ENCODE data around the gene ADAD2. TPM values are rescaled to one million over a fixed set of nuclear protein-coding genes. Genes with fewer than 3 reads are reported as not detected.

Gene ADAD2
- total and polyA plus RNA-seq, 9 of the 15 experiments (the other 6 are each of a cell fraction or from before 2014, with no cell fraction given), result 0.07 TPM; not detected in 8

DNA sequence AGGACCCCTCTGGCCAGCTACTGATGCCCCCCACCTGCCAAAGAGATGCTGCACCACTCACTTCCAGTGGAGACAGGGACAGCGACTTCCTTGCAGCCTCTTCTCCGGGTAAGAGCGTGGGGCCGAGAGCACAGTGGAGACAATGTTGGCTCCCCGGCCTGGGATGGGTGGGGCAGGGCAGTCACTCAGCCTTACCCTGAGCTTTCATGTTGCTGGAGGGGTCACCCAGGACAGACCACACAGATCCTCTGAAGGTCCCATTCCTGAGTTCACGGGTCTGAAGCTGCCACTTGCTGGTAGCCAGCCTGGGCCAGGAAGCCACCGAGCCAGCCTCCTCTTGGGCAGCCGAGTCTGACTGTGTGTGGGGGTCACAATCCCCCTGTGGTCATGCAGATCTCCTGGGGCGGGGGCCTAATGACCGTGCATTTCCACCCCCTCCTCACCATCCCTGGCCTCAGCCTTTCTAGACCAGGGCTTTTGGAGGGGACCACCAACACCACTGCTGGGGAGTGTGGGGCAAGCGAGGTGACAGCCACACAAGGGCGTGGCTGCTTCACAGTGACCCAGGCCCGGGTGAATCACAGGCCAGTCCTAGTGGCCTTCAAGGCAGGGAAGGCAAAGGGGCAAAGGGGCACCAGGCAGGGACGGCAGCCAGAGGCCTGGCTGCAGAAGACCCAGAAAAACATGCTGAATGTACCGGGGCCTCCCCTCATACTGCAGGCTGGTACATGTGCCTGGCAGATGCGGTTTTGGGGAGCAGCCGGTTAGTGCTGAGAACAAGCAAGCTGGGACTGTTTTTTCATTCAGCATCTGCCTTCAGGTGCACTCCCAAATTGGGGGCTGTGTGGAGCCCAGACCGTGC, 14.5 kb upstream of the ADAD2 start:
- no peak for FAIRE-seq
- Histone ChIP-seq H3K27me3 (ENCODE audit: control insufficient read depth in 2 of 2, insufficient read depth in 2 of 2, low read length in 2 of 2) (peaks cover 5 to 20% of the 10 kb centered on the region in 2 experiments; a peak in 4 of 5 replicates), H3K4me1 (replicated peaks in 1 of 2; ENCODE audit: control insufficient read depth in 2 of 2, insufficient read depth in 2 of 2, low read length in 2 of 2) (peaks cover 7 to 41% of the 10 kb centered on the region in 2 experiments; a peak in 3 of 5 replicates), H2AFZ (ENCODE audit: low read depth, low read length) (no peak overlapping the region), H3K9me3 (replicated peaks; ENCODE audit: control insufficient read depth, insufficient read depth, low read depth, low read length) (no peaks in the 10 kb centered on the region), H3K27ac (ENCODE audit: extremely low read depth, low read depth, low read length) (no peak overlapping the region), H3K4me3 (no peak overlapping the region), H3K4me2 (ENCODE audit: insufficient read depth, low read length) (no peak overlapping the region), H3K79me2 (ENCODE audit: control insufficient read depth, insufficient read depth, low read length) (no peaks in the 10 kb centered on the region), H3K36me3 (ENCODE audit: control insufficient read depth, insufficient read depth, low read length) (peaks cover 39% of the 10 kb centered on the region; the same call in 1 of the 3 replicates), H4K20me1 (replicated peaks; ENCODE audit: control insufficient read depth, insufficient read depth, low read length) (peaks cover 20% of the 10 kb centered on the region), H3K9ac (ENCODE audit: insufficient read depth in 1 of 2, low read depth in 2 of 2, low read length in 2 of 2) (peak overlapping the region in 1 of 2 experiments; percentile 32; a peak in 2 of 4 replicates), H3K9me1 (ENCODE audit: control insufficient read depth, insufficient read depth, low read length) (no peaks in the 10 kb centered on the region)
- no peak for DNase-seq (ENCODE audit: extremely low read depth in 1 of 4, low spot score in 3 of 4)
- POLR2A ChIA-PET, result interaction anchor here (0.6 to 1.7 kb wide), 7 partner anchors 9 to 184 kb away, joined by 3 to 8 read pairs (median 3); partner anchors contain the start of gene TAF1C
- intact Hi-C loops (cut with micrococcal nuclease) (loop anchor here (5.0 kb wide), 1 partner anchor 219 kb away; no protein-coding TSS in a partner anchor), in situ Hi-C loops (cut with MboI) (no loop called here)
- CTCF ChIA-PET (ENCODE audit: low intra/inter-chr PET ratio), result interaction anchor here (1.0 kb wide), 1 partner anchor 35 kb away, joined by 3 read pairs; no protein-coding TSS in a partner anchor
- no TSS peak for BruUV-seq (replicated peaks)
- peak; percentile 20 for ATAC-seq
- 57% methylated on average over 18 of the region's 18 CpGs for WGBS (ENCODE audit: insufficient coverage, low coverage, missing lambda C conversion rate)
- TF ChIP-seq ZFP1 (CRISPR knock-in tag; IDR thresholded peaks at IDR 0.05) (no peak), ZMIZ1 (IDR thresholded peaks at IDR 0.05; ENCODE audit: low read depth in 2 of 2, low read length in 2 of 2) (no peak), LARP7 (IDR thresholded peaks at IDR 0.05) (no peak), ZNF212 (CRISPR knock-in tag; IDR thresholded peaks at IDR 0.05) (no peak), RFX5 (IDR thresholded peaks at IDR 0.05; ENCODE audit: low read depth, low read length) (no peak), PURB (CRISPR knock-in tag; IDR thresholded peaks at IDR 0.05; ENCODE audit: low read depth) (no peak), POLR2B (IDR thresholded peaks at IDR 0.05; ENCODE audit: low read depth, partially characterized antibody) (peak; percentile 19), ETV5 (CRISPR knock-in tag; IDR thresholded peaks at IDR 0.05; ENCODE audit: low read depth) (no peak), CHD2 (IDR thresholded peaks at IDR 0.05; ENCODE audit: low read depth, low read length) (no peak), ZC3H11A (IDR thresholded peaks at IDR 0.05; ENCODE audit: low read depth, low read length) (no peak), RBFOX2 (IDR thresholded peaks at IDR 0.05; ENCODE audit: low read depth, low read length) (0 out of 2 replicates have a peak, but pooled peaks have one; percentile 21), BHLHE40 (IDR thresholded peaks at IDR 0.05; ENCODE audit: low read length) (no peak), HCFC1 (IDR thresholded peaks at IDR 0.05; ENCODE audit: low read depth, low read length) (no peak), ZNF140 (CRISPR knock-in tag; IDR thresholded peaks at IDR 0.05) (no peak), RHOXF2B (CRISPR knock-in tag; conservative IDR thresholded peaks at IDR 0.05) (no peak), NR4A1 (CRISPR knock-in tag; IDR thresholded peaks at IDR 0.05) (no peak), NR4A1 (tag; IDR thresholded peaks at IDR 0.05) (no peak), JUNB (CRISPR knock-in tag; conservative IDR thresholded peaks at IDR 0.05) (no peak), TCF7L2 (IDR thresholded peaks at IDR 0.05; ENCODE audit: low read depth, low read length) (no peak), MAX (CRISPR knock-in tag; IDR thresholded peaks at IDR 0.05) (no peak)

Measured in K562 (cell line).